GM19438 (cell line): Measurements from ENCODE around the gene TIAM2.

ENCODE experiments used
- ATAC-seq: cut with Tn5 transposase; IDR thresholded peaks from one replicate; pipeline ENCODE4 v1.9.1; 2021; ENCODE audit warnings: low read depth; ENCODE audit not compliant: unreplicated experiment

TIAM2 gene

GRCh38 chr6:155122199-155122950 is 127.3 kb downstream of the TIAM2 start:
- no peak for ATAC-seq

- no peak for ATAC-seq
Measured at GRCh38 chr6:155123520-155123919, 128.4 kb downstream of the TIAM2 start.

GRCh38 chr6:155125906-155126305 is 130.8 kb downstream of the TIAM2 start:
- no peak for ATAC-seq

GRCh38 chr6:155126727-155127439 is 131.8 kb downstream of the TIAM2 start:
- no peak for ATAC-seq

GRCh38 chr6:155128977-155129376 is 133.9 kb downstream of the TIAM2 start:
- ATAC-seq = no peak

GRCh38 chr6:155129744-155130143 is 134.6 kb downstream of the TIAM2 start:
- ATAC-seq = no peak

- no peak for ATAC-seq
Measured at GRCh38 chr6:155130161-155130853, 135.2 kb downstream of the TIAM2 start.

- ATAC-seq = no peak
Measured at GRCh38 chr6:155132617-155133016, 137.5 kb downstream of the TIAM2 start.

GRCh38 chr6:155141002-155141401 is 145.9 kb downstream of the TIAM2 start:
- ATAC-seq = no peak

GRCh38 chr6:155141512-155141911 is 146.4 kb downstream of the TIAM2 start:
- ATAC-seq = no peak

GRCh38 chr6:155142168-155143028 is 147.3 kb downstream of the TIAM2 start:
- ATAC-seq = no peak

GRCh38 chr6:155143029-155143577 is 148.0 kb downstream of the TIAM2 start:
- ATAC-seq = no peak

GRCh38 chr6:155143578-155144106 is 148.5 kb downstream of the TIAM2 start:
- ATAC-seq = no peak

GRCh38 chr6:155146205-155146604 is 151.1 kb downstream of the TIAM2 start:
- ATAC-seq = no peak

- ATAC-seq = no peak
Measured at GRCh38 chr6:155147958-155148663, 153.0 kb downstream of the TIAM2 start.

- ATAC-seq = no peak
Measured at GRCh38 chr6:155150967-155151671, 156.0 kb downstream of the TIAM2 start.

GRCh38 chr6:155152211-155153076 is 157.3 kb downstream of the TIAM2 start:
- ATAC-seq = no peak
